ENCODE data around the gene ITGA4. TPM values are rescaled to one million over a fixed set of nuclear protein-coding genes. Genes with fewer than 3 reads are reported as not detected.

ITGA4 gene
- total RNA-seq, 1 experiment from 2014 or later = 0.07 TPM

GRCh38 chr2:181499231-181499630 is 42.0 kb downstream of the ITGA4 start:
- no peak for DNase-seq (ENCODE audit: extremely low read depth, low read depth)

DNA sequence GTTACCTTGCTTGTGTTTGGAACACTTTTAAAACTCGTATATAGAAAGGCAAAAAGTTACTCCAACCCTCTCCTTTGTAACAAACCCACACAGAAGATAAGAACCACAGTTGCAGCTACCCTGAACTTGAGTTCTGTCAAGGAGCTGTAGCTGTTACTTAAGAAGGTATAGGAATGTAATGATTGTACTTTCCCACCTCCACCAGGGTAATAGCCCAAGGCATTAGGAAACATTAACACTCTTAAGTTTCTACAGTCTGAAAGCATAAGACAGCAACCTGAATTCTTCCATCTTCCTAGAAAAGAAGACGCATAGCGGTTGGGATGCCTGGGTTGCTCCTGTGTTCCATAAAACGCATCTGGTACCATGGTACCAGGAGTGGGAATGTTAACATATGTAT is 43.0 kb downstream of the ITGA4 start:
- DNase-seq (ENCODE audit: extremely low read depth, low read depth) = no peak

GRCh38 chr2:181515719-181516118 is 58.5 kb downstream of the ITGA4 start:
- DNase-seq (ENCODE audit: extremely low read depth, low read depth) = no peak

DNA sequence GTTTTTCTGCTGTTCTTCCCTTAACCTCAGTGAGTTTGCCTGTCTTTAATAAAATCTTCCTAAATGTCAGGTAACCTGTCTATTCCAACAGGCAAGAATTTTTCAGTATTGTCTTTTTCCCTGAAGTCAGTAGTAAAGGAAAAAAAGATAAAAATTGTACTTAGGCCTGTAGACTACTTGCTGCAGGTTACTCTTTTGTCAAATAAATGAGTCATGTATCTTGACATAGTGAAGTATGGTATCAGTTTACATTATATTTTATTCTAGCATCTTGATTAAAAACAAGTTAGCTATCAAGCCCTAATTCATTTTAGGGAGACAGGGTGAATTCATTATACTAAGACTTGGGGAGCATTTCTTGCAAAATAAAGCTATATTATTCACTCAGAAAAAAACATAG is 59.8 kb downstream of the ITGA4 start:
- DNase-seq (ENCODE audit: extremely low read depth, low read depth) = no peak

DNA sequence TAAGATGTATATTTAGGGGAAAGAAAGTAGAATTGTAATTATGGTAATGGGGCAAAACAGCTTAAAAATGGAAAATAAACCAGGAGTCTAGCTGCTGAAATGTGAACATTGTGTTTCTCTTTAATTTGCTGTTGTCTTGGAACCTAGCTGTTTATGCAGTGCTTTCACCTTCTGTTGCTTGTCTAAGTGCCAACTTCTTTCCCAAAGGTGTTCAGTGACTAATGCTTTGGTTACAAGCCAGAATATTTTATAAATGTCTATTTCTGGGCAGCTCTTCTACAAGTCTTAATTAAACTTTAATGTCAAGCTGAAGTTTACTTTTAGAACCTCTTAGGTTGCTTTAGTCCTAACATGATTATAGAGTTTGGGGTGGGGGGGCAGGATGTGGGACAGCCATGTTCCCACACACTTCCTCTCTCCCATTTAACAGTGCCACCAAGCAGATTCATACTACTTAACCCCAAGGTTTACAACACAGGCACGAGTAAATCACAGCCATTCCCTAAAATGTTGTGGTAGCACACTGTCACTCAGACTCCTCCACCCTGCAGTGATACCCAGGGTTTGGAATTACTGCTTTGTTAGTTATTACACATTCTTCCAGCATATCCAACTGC is 60.6 kb downstream of the ITGA4 start:
- no peak for DNase-seq (ENCODE audit: extremely low read depth, low read depth)

GRCh38 chr2:181520253-181520652 is 63.1 kb downstream of the ITGA4 start:
- no peak for DNase-seq (ENCODE audit: extremely low read depth, low read depth)

GRCh38 chr2:181523756-181524155 is 66.6 kb downstream of the ITGA4 start:
- no peak for DNase-seq (ENCODE audit: extremely low read depth, low read depth)

DNA sequence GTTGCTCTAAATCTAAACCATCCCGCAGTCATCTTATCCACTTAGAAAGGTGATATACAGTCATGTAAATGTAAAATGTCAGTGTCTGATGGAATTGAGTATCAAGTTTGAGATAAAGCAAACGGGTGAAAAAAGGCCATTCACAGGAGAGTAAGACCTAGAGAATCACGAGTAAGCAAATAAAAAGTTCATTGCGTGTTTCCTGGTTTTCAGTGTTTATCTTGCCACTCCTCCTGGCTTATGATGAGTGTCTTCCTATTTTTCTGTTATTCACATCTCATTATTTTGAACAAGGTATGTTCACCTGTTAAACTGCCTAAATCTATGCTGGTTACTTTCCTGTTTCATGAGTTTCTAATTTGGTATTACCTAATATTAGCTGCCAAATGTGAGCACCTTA is 68.8 kb downstream of the ITGA4 start:
- DNase-seq (ENCODE audit: extremely low read depth, low read depth) = no peak

- no peak for DNase-seq (ENCODE audit: extremely low read depth, low read depth)
Measured at GRCh38 chr2:181527058-181527457, 69.9 kb downstream of the ITGA4 start.

GRCh38 chr2:181528441-181528840 is 71.3 kb downstream of the ITGA4 start:
- no peak for DNase-seq (ENCODE audit: extremely low read depth, low read depth)

DNA sequence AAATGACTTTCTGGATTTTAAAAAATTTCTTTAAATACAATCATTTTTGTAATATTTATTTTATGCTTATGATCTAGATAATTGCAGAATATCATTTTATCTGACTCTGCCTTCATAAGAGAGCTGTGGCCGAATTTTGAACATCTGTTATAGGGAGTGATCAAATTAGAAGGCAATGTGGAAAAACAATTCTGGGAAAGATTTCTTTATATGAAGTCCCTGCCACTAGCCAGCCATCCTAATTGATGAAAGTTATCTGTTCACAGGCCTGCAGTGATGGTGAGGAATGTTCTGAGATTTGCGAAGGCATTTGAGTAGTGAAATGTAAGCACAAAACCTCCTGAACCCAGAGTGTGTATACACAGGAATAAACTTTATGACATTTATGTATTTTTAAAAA is 79.5 kb downstream of the ITGA4 start:
- no peak for DNase-seq (ENCODE audit: extremely low read depth, low read depth)

- DNase-seq (ENCODE audit: extremely low read depth, low read depth) = no peak
Measured at GRCh38 chr2:181540421-181540820, 83.2 kb downstream of the ITGA4 start.

GRCh38 chr2:181542170-181542569 is 85.0 kb downstream of the ITGA4 start:
- no peak for DNase-seq (ENCODE audit: extremely low read depth, low read depth)

- no peak for DNase-seq (ENCODE audit: extremely low read depth, low read depth)
Measured at GRCh38 chr2:181546086-181546485, 88.9 kb downstream of the ITGA4 start.

GRCh38 chr2:181552808-181553207 is 95.6 kb downstream of the ITGA4 start:
- no peak for DNase-seq (ENCODE audit: extremely low read depth, low read depth)

- no peak for DNase-seq (ENCODE audit: extremely low read depth, low read depth)
Measured at GRCh38 chr2:181553244-181553643, 96.1 kb downstream of the ITGA4 start.

DNA sequence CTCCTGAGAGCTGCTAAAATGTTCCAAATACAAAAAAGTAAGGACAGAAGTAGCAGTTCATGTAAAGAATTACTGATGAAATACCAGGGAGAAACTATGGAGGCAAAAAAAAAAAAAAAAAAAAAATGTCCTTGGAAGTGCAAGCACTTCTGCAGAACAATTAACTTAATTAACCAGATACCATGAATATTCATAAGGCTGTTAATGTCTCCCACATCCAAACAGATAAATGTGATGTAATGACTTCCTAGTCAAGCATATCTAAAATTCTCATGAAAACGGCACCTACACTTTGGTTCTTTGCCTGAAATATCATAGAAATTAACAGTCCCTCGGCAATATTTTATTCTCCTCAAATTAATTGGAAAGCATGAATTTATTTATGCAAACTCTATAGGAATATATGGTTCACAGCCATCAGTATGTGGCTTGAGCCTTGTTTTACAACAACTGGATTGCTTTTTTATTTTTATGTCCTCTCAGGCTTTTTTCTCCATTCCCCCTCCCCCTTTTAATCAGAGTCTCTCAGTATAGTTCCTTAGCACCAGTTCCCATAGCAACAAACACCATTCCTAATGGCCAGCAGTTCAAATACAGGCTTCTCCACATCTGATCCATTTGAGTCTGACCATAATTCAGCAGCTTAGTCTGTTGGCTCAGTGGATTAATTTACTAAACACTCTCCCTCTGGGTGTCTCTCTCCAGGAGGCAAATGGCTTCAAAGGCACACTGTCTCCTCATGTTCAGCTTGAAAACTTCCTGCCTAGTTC is 97.1 kb downstream of the ITGA4 start:
- no peak for DNase-seq (ENCODE audit: extremely low read depth, low read depth)

- DNase-seq (ENCODE audit: extremely low read depth, low read depth) = no peak
Measured at GRCh38 chr2:181558371-181558770, 101.2 kb downstream of the ITGA4 start.

DNA sequence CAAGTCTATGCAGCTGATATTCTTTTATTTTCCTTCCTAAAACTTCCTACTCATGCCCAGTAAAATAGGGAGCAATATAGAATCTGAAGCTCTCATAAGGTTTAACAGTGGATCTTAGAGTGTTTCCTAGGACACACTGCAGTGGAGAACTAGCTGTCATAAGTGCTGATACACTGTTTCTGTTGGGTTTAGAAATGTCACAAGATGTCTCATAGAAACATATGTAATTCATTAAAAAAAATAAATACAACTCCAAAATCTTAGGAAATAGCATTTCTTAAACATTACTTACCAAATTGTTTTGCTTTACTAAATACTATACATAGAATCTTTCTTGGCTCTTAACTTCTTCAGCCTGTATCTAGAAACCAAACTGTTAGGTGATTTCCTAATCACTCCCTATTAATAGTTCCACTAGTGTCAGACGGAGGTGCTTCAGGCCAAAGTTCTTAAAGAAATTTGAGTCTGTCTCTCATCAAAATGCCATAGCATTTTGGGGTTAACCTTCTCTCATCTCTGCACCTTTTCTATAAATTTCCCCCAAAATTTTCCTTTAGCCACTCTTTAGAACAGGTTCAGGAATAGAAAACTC is 106.0 kb downstream of the ITGA4 start:
- DNase-seq (ENCODE audit: extremely low read depth, low read depth) = no peak

GRCh38 chr2:181566334-181567032 is 109.3 kb downstream of the ITGA4 start:
- no peak for DNase-seq (ENCODE audit: extremely low read depth, low read depth)

DNA sequence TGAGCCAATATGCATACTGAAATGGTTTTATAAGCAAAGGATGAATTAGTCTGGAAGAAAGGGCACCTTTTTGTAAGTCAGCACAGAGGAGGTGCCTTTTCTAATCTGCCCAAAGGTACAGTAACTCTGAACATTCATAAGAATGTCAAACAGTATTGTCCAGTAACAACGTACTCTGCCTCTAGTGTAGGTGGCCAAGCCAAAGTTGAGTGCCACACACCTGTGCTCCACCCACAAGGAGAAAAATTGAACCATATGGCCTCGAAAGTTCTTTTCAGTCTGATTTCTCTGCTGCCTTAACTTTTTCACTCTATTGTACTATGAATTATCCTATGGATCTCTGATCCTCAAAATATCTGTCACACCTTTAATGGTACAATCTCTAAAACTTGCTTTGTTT is 112.9 kb downstream of the ITGA4 start:
- DNase-seq (ENCODE audit: extremely low read depth, low read depth) = no peak
